ENCODE results near the gene SDF2L1. TPM values are rescaled to one million over a fixed set of nuclear protein-coding genes. Genes with fewer than 3 reads are reported as not detected.

Gene SDF2L1
- total and polyA plus RNA-seq, 2 of the 13 experiments (the other 11 are each of a cell fraction or from before 2014, with no cell fraction given), result 18.0 to 57.4 TPM

- peak; percentile 3; the same call in 1 of the 2 replicates for TF ChIP-seq NFAT5 (CRISPR knock-in tag; IDR thresholded peaks at IDR 0.05)
- peak; percentile 49; the same call in 1 of the 2 replicates for TF ChIP-seq EED (CRISPR knock-in tag; IDR thresholded peaks at IDR 0.05)
- TF ChIP-seq AGO2 (optimal IDR thresholded peaks at IDR 0.05; ENCODE audit: low read depth, low read length), result peak; percentile 98
- peak; percentile 57 for TF ChIP-seq YEATS4 (CRISPR knock-in tag; IDR thresholded peaks at IDR 0.05; ENCODE audit: borderline replicate concordance)
- peak; percentile 47 for TF ChIP-seq ZNF639 (CRISPR knock-in tag; conservative IDR thresholded peaks at IDR 0.05)
- peak; percentile 98 for TF ChIP-seq AGO1 (IDR thresholded peaks at IDR 0.05; ENCODE audit: low read depth, low read length, poor library complexity, severe bottlenecking)
- TF ChIP-seq MXD4 (CRISPR knock-in tag; IDR thresholded peaks at IDR 0.05), result 0 out of 2 replicates have a peak, but pooled peaks have one; percentile 43
- no peak for TF ChIP-seq CHD4 (IDR thresholded peaks at IDR 0.05; ENCODE audit: borderline replicate concordance, low read length)
- TF ChIP-seq TRIM24 (CRISPR knock-in tag; IDR thresholded peaks at IDR 0.05), result no peak
- peak; percentile 71 for TF ChIP-seq PHF8 (CRISPR knock-in tag; IDR thresholded peaks at IDR 0.05)
- TF ChIP-seq NAIF1 (CRISPR knock-in tag; IDR thresholded peaks at IDR 0.05; ENCODE audit: borderline replicate concordance), result peak; percentile 55; the same call in 1 of the 2 replicates
- no peak for TF ChIP-seq FOXA1 (IDR thresholded peaks at IDR 0.05)
- TF ChIP-seq FOXA1 (CRISPR knock-in tag; IDR thresholded peaks at IDR 0.05), result 0 out of 2 replicates have a peak, but pooled peaks have one; percentile 4
- TF ChIP-seq ZNF800 (CRISPR knock-in tag; IDR thresholded peaks at IDR 0.05), result peak; percentile 89; the same call in 1 of the 2 replicates
- TF ChIP-seq HES4 (CRISPR knock-in tag; IDR thresholded peaks at IDR 0.05; ENCODE audit: borderline replicate concordance), result peak; percentile 63; the same call in 1 of the 2 replicates
- TF ChIP-seq DNMT1 (CRISPR knock-in tag; IDR thresholded peaks at IDR 0.05), result peak; percentile 73; the same call in 1 of the 2 replicates
- peak; percentile 32 to 82; a peak in 2 of 4 replicates for TF ChIP-seq POLR2A (IDR thresholded peaks at IDR 0.05; ENCODE audit: insufficient read depth in 1 of 2, low read depth in 2 of 2, low read length in 2 of 2)
- TF ChIP-seq ZNF280B (CRISPR knock-in tag; IDR thresholded peaks at IDR 0.05; ENCODE audit: borderline replicate concordance), result 0 out of 2 replicates have a peak, but pooled peaks have one; percentile 50
These were observed 15.4 kb downstream of the SDF2L1 start (continued) for GRCh38 chr22:21657360-21658032.
